HepG2 (cell line): ENCODE results near the gene TMEM267. TPM values are rescaled to one million over a fixed set of nuclear protein-coding genes. Genes with fewer than 3 reads are reported as not detected.

Source experiments
- ATAC-seq: fragments of 200-7000 bp; cut with Tn5 transposase; 3 replicates; pipeline ENCODE4 v1.9.1; 2020; ENCODE audit warnings: mild to moderate bottlenecking, moderate library complexity
- BruUV-seq: library from RNA; stranded (reverse); fragments of 400-500 nt; replicated peaks from 2 replicates; lab custom pipeline; 2021; lab: Mats Ljungman, UMichigan
- CTCF ChIA-PET: fragments of 300-600 bp; formaldehyde crosslinking; extraction: SDS; loops from one replicate; lab custom pipeline; 2021; ENCODE audit warnings: low total read pairs, inconsistent platforms, low intra/inter-chr PET ratio; lab: Yijun Ruan, JAX
- POLR2A ChIA-PET: fragments of 350-600 bp; sonication (Branson Sonifier 250); formaldehyde crosslinking; loops from one replicate; lab custom pipeline; 2020; ENCODE audit warnings: antibody characterized with exemption, inconsistent platforms; lab: Yijun Ruan, JAX
- DNase-seq: peaks from one replicate; pipeline ENCODE4 v3.0.0-alpha.2; 2015; ENCODE audit warnings: low spot score
- FAIRE-seq: peaks from 3 replicates; lab custom pipeline; 2011; peaks lifted over from hg19 to GRCh38; lab: Jason Lieb, UNC
- H2AFZ ChIP-seq: one replicate; pipeline ENCODE4 v1.6.1; 2011; ENCODE audit warnings: low read length, inconsistent platforms
- H3K27ac ChIP-seq: fragments of 300-600 bp; 3 replicates; pipeline ENCODE4 v1.8.0; 2011; ENCODE audit warnings: mixed run types, mild to moderate bottlenecking, mixed read lengths, low read length, inconsistent platforms; ENCODE audit not compliant: insufficient read depth; ENCODE audit errors: extremely low read length
- H3K27me3 ChIP-seq, 2 experiments: fragments of 200-600 bp in 1 of 2; 2 replicates in 1 of 2; 3 replicates in 1 of 2; pipeline versions ENCODE4 v1.6.0 to v1.8.0; 2011; ENCODE audit warnings: low read length in 2 of 2, mild to moderate bottlenecking in 2 of 2, moderate library complexity in 2 of 2, inconsistent platforms in 1 of 2; ENCODE audit not compliant: insufficient read depth in 2 of 2, control insufficient read depth in 1 of 2
- H3K36me3 ChIP-seq, 2 experiments: fragments of 200-600 bp in 1 of 2; replicated peaks in 1 of 2; 2 replicates in 1 of 2; 3 replicates in 1 of 2; pipeline versions ENCODE4 v1.5.1 to v1.8.0; 2011; ENCODE audit warnings: low read length in 2 of 2, inconsistent platforms in 1 of 2; ENCODE audit not compliant: insufficient read depth in 2 of 2, control insufficient read depth in 1 of 2
- H3K4me1 ChIP-seq: 2 replicates; pipeline ENCODE4 v1.5.1; 2012; ENCODE audit warnings: low read length, inconsistent platforms; ENCODE audit not compliant: insufficient read depth
- H3K4me2 ChIP-seq: 2 replicates; pipeline ENCODE4 v1.6.0; 2011; ENCODE audit warnings: low read depth, low read length, inconsistent platforms
- H3K4me3 ChIP-seq, 3 experiments: fragments of 200-600 bp in 1 of 3; sonication (generic), shearing (Covaris generic) in 1 of 3; replicated peaks in 1 of 3; 2 replicates each; pipeline ENCODE4 v1.5.1; 2011 to 2016; ENCODE audit warnings: low read length in 3 of 3, inconsistent platforms in 2 of 3, low read depth in 2 of 3, mild to moderate bottlenecking in 2 of 3, control low read depth in 1 of 3, mixed read lengths in 1 of 3; ENCODE audit not compliant: insufficient read depth in 1 of 3
- H3K79me2 ChIP-seq: one replicate; pipeline ENCODE4 v1.6.1; 2011; ENCODE audit warnings: low read length, inconsistent platforms; ENCODE audit not compliant: insufficient read depth
- H3K9ac ChIP-seq: 2 replicates; pipeline ENCODE4 v1.6.0; 2011; ENCODE audit warnings: mild to moderate bottlenecking, low read depth, low read length, inconsistent platforms; ENCODE audit not compliant: insufficient read depth
- H3K9me3 ChIP-seq: 2 replicates; pipeline ENCODE4 v1.5.1; 2012; ENCODE audit warnings: mild to moderate bottlenecking, low read length
- H4K20me1 ChIP-seq: 2 replicates; pipeline ENCODE4 v1.6.0; 2011; ENCODE audit warnings: inconsistent platforms, mild to moderate bottlenecking, low read length, moderate library complexity; ENCODE audit not compliant: insufficient read depth
- CHCHD3 ChIP-seq: sonication (generic); formaldehyde crosslinking; IDR thresholded peaks from 2 replicates; pipeline ENCODE4 v1.8.0; 2022; ENCODE audit warnings: mild to moderate bottlenecking, missing genetic modification reagents, moderate library complexity
- CTCF ChIP-seq: sonication (generic); formaldehyde crosslinking; IDR thresholded peaks from 2 replicates; pipeline ENCODE4 v1.5.0; 2020; ENCODE audit warnings: mild to moderate bottlenecking, missing genetic modification reagents, moderate library complexity
- FOXP1 ChIP-seq, 2 experiments: fragments of 450-650 bp in 1 of 2; IDR thresholded peaks; 2 replicates each; pipeline ENCODE4 v1.6.1; 2017 to 2018; ENCODE audit warnings: antibody characterized with exemption in 1 of 2
- HHEX ChIP-seq: IDR thresholded peaks from 2 replicates; pipeline ENCODE4 v1.6.1; 2016; ENCODE audit warnings: control low read depth
- KLF13 ChIP-seq: sonication (generic); formaldehyde crosslinking; IDR thresholded peaks from 2 replicates; pipeline ENCODE4 v1.4.0; 2020; ENCODE audit warnings: mild to moderate bottlenecking, missing genetic modification reagents
- MBNL3 ChIP-seq: fragments of 250-450 bp; sonication (Bioruptor Pico); conservative IDR thresholded peaks from 2 replicates; pipeline ENCODE4 v1.8.0; 2022; ENCODE audit warnings: mild to moderate bottlenecking, inconsistent platforms
- NFE2L2 ChIP-seq: fragments of 150-350 bp; IDR thresholded peaks from 2 replicates; pipeline ENCODE4 v1.6.1; 2014; ENCODE audit warnings: low read length
- POLR2AphosphoS2 ChIP-seq: IDR thresholded peaks from 2 replicates; pipeline ENCODE4 v1.6.1; 2011; ENCODE audit warnings: low read depth, low read length, improper control_type of control experiment
- RBAK ChIP-seq: sonication (generic); formaldehyde crosslinking; IDR thresholded peaks from 2 replicates; pipeline ENCODE4 v1.5.1; 2020; ENCODE audit warnings: mild to moderate bottlenecking, missing genetic modification reagents
- ZBTB42 ChIP-seq: sonication (generic); formaldehyde crosslinking; IDR thresholded peaks from 2 replicates; pipeline ENCODE4 v1.5.0; 2020; ENCODE audit warnings: mild to moderate bottlenecking, missing genetic modification reagents
- ZNF232 ChIP-seq: sonication (generic); formaldehyde crosslinking; IDR thresholded peaks from 2 replicates; pipeline ENCODE4 v1.4.0; 2020; ENCODE audit warnings: missing genetic modification reagents, borderline replicate concordance
- ZNF383 ChIP-seq: sonication (generic); formaldehyde crosslinking; IDR thresholded peaks from 2 replicates; pipeline ENCODE4 v1.4.0; 2020; ENCODE audit warnings: missing genetic modification reagents, mild to moderate bottlenecking, borderline replicate concordance
- ZNF512 ChIP-seq: sonication (generic); formaldehyde crosslinking; IDR thresholded peaks from 2 replicates; pipeline ENCODE4 v1.4.0; 2020; ENCODE audit warnings: mild to moderate bottlenecking, missing genetic modification reagents
- ZNF597 ChIP-seq: sonication (generic); formaldehyde crosslinking; IDR thresholded peaks from 2 replicates; pipeline ENCODE4 v1.5.0; 2020; ENCODE audit warnings: missing genetic modification reagents
- ZNF772 ChIP-seq: sonication (generic); formaldehyde crosslinking; IDR thresholded peaks from 2 replicates; pipeline ENCODE4 v1.5.0; 2020; ENCODE audit warnings: mild to moderate bottlenecking, missing genetic modification reagents
- WGBS: methylation state at CpG from one replicate; pipeline ENCODE4 v1.1.6; 2017; ENCODE audit warnings: low lambda C conversion rate; 5-methylcytosine and 5-hydroxymethylcytosine counted together
- in situ Hi-C: cut with HindIII; loops from 2 replicates; pipeline ENCODE4 v1.10.0; 2017; ENCODE audit warnings: low pct_unique_long_range_greater_than_20kb; ENCODE audit not compliant: extremely low pct_ligation_motif_present
- intact Hi-C: fragments of 100-400 bp; cut with micrococcal nuclease; formaldehyde crosslinking; loops from one replicate; pipeline ENCODE4 v1.10.0; 2022; ENCODE audit not compliant: unreplicated experiment
- polyA plus RNA-seq, 8 experiments: library from polyadenylated mRNA; depleted of rRNA in 3 of 8; stranded (reverse) in 7 of 8; unstranded in 1 of 8; fragments of >200 nt; fragmentation: Illumina TruSeq in 4 of 8; extraction: Trizol in 4 of 8; gene quantifications; 2 replicates each; pipeline versions ENCODE4 v1.2.1 to v1.2.3, GENCODE V29; 2011 to 2016; ENCODE audit warnings: low read depth in 4 of 8, missing spikeins in 1 of 8, mixed read lengths in 1 of 8; ENCODE audit not compliant: insufficient read depth in 1 of 8
- total RNA-seq, 5 experiments: library from RNA; depleted of rRNA; stranded (reverse); fragments of >200 nt; fragmentation: Illumina TruSeq; extraction: Trizol; gene quantifications; 2 replicates each; pipeline ENCODE4 v1.2.3, GENCODE V29; 2016; ENCODE audit warnings: low read depth in 1 of 5
- TF ChIP-seq, protein P1 (sequence below): sonication (generic); formaldehyde crosslinking; IDR thresholded peaks from 2 replicates; pipeline ENCODE4 v1.8.0; 2023; ENCODE audit warnings: mild to moderate bottlenecking, missing genetic modification reagents
- TF ChIP-seq, protein P2 (sequence below): sonication (generic); formaldehyde crosslinking; conservative IDR thresholded peaks from 2 replicates; pipeline ENCODE4 v1.4.0; 2020; ENCODE audit warnings: missing genetic modification reagents

The TMEM267 gene
- total and polyA plus RNA-seq, 2 of the 13 experiments (the other 11 are each of a cell fraction or from before 2014, with no cell fraction given) = 8.9 to 12.6 TPM

- Histone ChIP-seq H3K27me3 (no peaks in the 10 kb centered on the region), H3K79me2 (no peaks in the 10 kb centered on the region), H3K9me3 (no peaks in the 10 kb centered on the region), H3K36me3 (no peaks in the 10 kb centered on the region), H4K20me1 (no peaks in the 10 kb centered on the region), H2AFZ (peak overlapping the region; percentile 98), H3K4me2 (peak overlapping the region; percentile 97), H3K9ac (peak overlapping the region; percentile 58; the same call in 1 of the 2 replicates), H3K4me3 (peak overlapping the region; percentile 53 to 78 (median 59)), H3K4me1 (peaks cover 10% of the 10 kb centered on the region), H3K27ac (peak overlapping the region; percentile 71)
- intact Hi-C loops = loop anchor here (1.0 to 5.0 kb wide), 3 partner anchors 30 to 155 kb away; partner anchors contain the start of genes PAIP1 and TMEM267
- ATAC-seq (peak; percentile 100), DNase-seq (peak; percentile 72), FAIRE-seq (peak; percentile 90)
- POLR2A ChIA-PET = interaction anchor here (1.3 to 3.6 kb wide), 8 partner anchors 10 to 281 kb away, joined by 3 to 84 read pairs (median 12); partner anchors contain the start of genes CCL28, HMGCS1, TMEM267 and ZNF131
- in situ Hi-C loops = no loop called here
- CTCF ChIA-PET = no interaction called here
- BruUV-seq = no TSS peak
- WGBS = 0% methylated on average over 1 of the region's 1 CpG
- TF ChIP-seq CHCHD3 (CRISPR knock-in tag) (no peak), NFE2L2 (no peak), RBAK (CRISPR knock-in tag) (no peak), KLF13 (CRISPR knock-in tag) (no peak), CTCF (CRISPR knock-in tag) (peak; percentile 63), MBNL3 (CRISPR knock-in tag) (no peak), ZNF232 (no peak), ZNF512 (no peak), HHEX (CRISPR knock-in tag) (no peak), POLR2AphosphoS2 (no peak), ZNF772 (CRISPR knock-in tag) (no peak), FOXP1 (IDR thresholded peaks at IDR 0.05) (no peak), FOXP1 (CRISPR knock-in tag; IDR thresholded peaks at IDR 0.05) (no peak), ZNF597 (no peak), ZNF383 (CRISPR knock-in tag) (no peak), ZBTB42 (CRISPR knock-in tag) (no peak)
- TF ChIP-seq, protein P1, sequence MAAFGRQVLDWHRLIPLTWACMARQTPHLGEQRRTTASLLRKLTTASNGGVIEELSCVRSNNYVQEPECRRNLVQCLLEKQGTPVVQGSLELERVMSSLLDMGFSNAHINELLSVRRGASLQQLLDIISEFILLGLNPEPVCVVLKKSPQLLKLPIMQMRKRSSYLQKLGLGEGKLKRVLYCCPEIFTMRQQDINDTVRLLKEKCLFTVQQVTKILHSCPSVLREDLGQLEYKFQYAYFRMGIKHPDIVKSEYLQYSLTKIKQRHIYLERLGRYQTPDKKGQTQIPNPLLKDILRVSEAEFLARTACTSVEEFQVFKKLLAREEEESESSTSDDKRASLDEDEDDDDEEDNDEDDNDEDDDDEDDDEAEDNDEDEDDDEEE (CRISPR knock-in tag) = no peak
- TF ChIP-seq, protein P2, sequence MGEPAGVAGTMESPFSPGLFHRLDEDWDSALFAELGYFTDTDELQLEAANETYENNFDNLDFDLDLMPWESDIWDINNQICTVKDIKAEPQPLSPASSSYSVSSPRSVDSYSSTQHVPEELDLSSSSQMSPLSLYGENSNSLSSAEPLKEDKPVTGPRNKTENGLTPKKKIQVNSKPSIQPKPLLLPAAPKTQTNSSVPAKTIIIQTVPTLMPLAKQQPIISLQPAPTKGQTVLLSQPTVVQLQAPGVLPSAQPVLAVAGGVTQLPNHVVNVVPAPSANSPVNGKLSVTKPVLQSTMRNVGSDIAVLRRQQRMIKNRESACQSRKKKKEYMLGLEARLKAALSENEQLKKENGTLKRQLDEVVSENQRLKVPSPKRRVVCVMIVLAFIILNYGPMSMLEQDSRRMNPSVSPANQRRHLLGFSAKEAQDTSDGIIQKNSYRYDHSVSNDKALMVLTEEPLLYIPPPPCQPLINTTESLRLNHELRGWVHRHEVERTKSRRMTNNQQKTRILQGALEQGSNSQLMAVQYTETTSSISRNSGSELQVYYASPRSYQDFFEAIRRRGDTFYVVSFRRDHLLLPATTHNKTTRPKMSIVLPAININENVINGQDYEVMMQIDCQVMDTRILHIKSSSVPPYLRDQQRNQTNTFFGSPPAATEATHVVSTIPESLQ (CRISPR knock-in tag) = no peak
Observed at GRCh38 chr5:43401827-43402226, 81.8 kb downstream of the TMEM267 start.
